HL-60 (cell line): Measurements from ENCODE around the gene HIPK2.

ENCODE experiments used
- DNase-seq, 2 experiments: peaks; one replicate each; pipeline ENCODE4 v3.0.0-alpha.2; 2010 to 2020; ENCODE audit warnings: low read depth in 1 of 2, low spot score in 1 of 2
- H3K27ac ChIP-seq: fragments of 250-450 bp; sonication (Bioruptor Pico); replicated peaks from 2 replicates; pipeline ENCODE4 v1.5.1; 2020; ENCODE audit warnings: mild to moderate bottlenecking, moderate library complexity
- H3K27me3 ChIP-seq: fragments of 250-450 bp; sonication (Bioruptor Pico); 2 replicates; pipeline ENCODE4 v1.5.1; 2021; ENCODE audit warnings: mild to moderate bottlenecking, moderate library complexity; ENCODE audit not compliant: insufficient read depth, poor library complexity, severe bottlenecking
- H3K4me3 ChIP-seq: replicated peaks from 2 replicates; pipeline ENCODE4 v1.5.1; 2011; ENCODE audit warnings: mild to moderate bottlenecking, control low read depth, low read length; ENCODE audit not compliant: insufficient read depth
- CTCF ChIP-seq: IDR thresholded peaks from one replicate; pipeline ENCODE4 v1.5.1; 2011; ENCODE audit warnings: low read length, control low read depth, inconsistent platforms; ENCODE audit not compliant: insufficient read depth
- GABPA ChIP-seq: IDR thresholded peaks from 2 replicates; pipeline ENCODE4 v1.6.1; 2012; ENCODE audit warnings: low read depth
- POLR2AphosphoS5 ChIP-seq: IDR thresholded peaks from 2 replicates; pipeline ENCODE4 v1.6.1; 2012; ENCODE audit warnings: low read depth
- SPI1 ChIP-seq: IDR thresholded peaks from 2 replicates; pipeline ENCODE4 v1.6.1; 2012; ENCODE audit warnings: low read depth, mild to moderate bottlenecking, borderline replicate concordance
- TF ChIP-seq, protein P1 (sequence below): IDR thresholded peaks from 2 replicates; pipeline ENCODE4 v1.6.1; 2012; ENCODE audit warnings: low read depth; ENCODE audit not compliant: insufficient replicate concordance

HIPK2 gene

GRCh38 chr7:139523199-139523941 is 254.4 kb downstream of the HIPK2 start, which contains the start of gene CLEC2L:
CLEC2L (plus strand) TSS chr7:139523685; CDS start chr7:139523928, 243 bp downstream.
- no peak within 1 kb of the TSS for H3K4me3 ChIP-seq
- no peak for DNase-seq

DNA sequence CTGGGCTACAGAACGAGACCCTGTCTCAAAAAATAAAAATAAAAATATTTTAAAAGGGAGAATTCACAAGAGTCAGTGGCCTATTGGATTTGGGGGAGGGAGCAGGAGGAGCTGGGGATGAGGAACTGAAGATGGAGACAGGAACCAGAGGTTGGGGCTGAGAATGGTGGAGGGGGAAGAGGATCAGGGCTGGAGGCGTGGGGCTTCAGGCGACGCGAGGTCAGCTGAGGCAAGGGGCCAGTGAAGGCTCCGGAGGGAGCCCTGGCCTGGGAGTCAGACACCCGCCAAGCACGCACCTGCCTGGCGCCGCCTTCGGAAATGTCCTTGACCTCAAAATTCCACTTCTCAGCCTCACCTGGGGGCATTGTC is 255.0 kb downstream of the HIPK2 start:
- H3K4me3 ChIP-seq: no peak overlapping the region

More at GRCh38 chr7:139523199-139523941, 254.4 kb downstream of the HIPK2 start, which contains the start of gene CLEC2L:
- Histone ChIP-seq H3K27ac (no peak within 1 kb of the TSS), H3K27me3 (peaks cover 21% of the 10 kb centered on the region)
- TF ChIP-seq, protein P1, sequence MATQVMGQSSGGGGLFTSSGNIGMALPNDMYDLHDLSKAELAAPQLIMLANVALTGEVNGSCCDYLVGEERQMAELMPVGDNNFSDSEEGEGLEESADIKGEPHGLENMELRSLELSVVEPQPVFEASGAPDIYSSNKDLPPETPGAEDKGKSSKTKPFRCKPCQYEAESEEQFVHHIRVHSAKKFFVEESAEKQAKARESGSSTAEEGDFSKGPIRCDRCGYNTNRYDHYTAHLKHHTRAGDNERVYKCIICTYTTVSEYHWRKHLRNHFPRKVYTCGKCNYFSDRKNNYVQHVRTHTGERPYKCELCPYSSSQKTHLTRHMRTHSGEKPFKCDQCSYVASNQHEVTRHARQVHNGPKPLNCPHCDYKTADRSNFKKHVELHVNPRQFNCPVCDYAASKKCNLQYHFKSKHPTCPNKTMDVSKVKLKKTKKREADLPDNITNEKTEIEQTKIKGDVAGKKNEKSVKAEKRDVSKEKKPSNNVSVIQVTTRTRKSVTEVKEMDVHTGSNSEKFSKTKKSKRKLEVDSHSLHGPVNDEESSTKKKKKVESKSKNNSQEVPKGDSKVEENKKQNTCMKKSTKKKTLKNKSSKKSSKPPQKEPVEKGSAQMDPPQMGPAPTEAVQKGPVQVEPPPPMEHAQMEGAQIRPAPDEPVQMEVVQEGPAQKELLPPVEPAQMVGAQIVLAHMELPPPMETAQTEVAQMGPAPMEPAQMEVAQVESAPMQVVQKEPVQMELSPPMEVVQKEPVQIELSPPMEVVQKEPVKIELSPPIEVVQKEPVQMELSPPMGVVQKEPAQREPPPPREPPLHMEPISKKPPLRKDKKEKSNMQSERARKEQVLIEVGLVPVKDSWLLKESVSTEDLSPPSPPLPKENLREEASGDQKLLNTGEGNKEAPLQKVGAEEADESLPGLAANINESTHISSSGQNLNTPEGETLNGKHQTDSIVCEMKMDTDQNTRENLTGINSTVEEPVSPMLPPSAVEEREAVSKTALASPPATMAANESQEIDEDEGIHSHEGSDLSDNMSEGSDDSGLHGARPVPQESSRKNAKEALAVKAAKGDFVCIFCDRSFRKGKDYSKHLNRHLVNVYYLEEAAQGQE: no peak
- no peak for TF ChIP-seq SPI1
- no peak for TF ChIP-seq POLR2AphosphoS5
- TF ChIP-seq GABPA: no peak
- no peak for TF ChIP-seq CTCF

DNA sequence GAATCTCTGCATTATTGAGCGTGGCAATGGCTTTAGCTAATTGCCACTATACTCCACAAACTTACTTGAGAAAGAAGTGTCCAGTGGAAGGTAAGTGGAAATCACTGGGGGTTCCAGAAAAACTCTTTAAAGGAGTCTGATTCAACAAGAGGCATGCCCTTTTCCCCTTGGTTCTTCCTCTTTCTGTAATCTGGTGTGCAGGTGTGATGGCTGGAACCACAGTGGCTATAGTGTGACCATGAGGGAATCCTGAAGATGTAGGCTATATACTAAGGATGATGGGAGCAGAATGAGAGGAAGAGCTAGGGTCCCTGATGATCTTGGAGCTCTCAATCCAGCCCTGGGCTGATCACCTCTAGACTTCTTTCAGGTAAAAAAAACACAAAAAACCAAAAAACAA is 256.4 kb downstream of the HIPK2 start:
- TF ChIP-seq GABPA (no peak), CTCF (no peak), SPI1 (no peak), POLR2AphosphoS5 (no peak)
- TF ChIP-seq, protein P1: no peak
- H3K27ac ChIP-seq: no peak overlapping the region
- H3K4me3 ChIP-seq: no peak overlapping the region
- no peak for DNase-seq
- H3K27me3 ChIP-seq: peaks cover 21% of the 10 kb centered on the region

More for the DNA sequence above, 255.0 kb downstream of the HIPK2 start:
- no peak for TF ChIP-seq POLR2AphosphoS5
- TF ChIP-seq, protein P1: no peak
- TF ChIP-seq CTCF: no peak
- TF ChIP-seq GABPA: no peak
- no peak for TF ChIP-seq SPI1
- Histone ChIP-seq H3K27ac (no peak overlapping the region), H3K27me3 (peaks cover 21% of the 10 kb centered on the region)
- no peak for DNase-seq
